HEK293T (cell line): ENCODE results near the gene OGFOD2.

Experiments used
- CTCF ChIA-PET: fragments of 350-600 bp; formaldehyde crosslinking; extraction: SDS; loops from one replicate; lab custom pipeline; 2021; ENCODE audit warnings: antibody characterized with exemption, inconsistent platforms; lab: Yijun Ruan, JAX
- POLR2A ChIA-PET: fragments of 350-600 bp; formaldehyde crosslinking; extraction: SDS; loops from one replicate; lab custom pipeline; 2020; ENCODE audit warnings: antibody characterized with exemption, inconsistent platforms; lab: Yijun Ruan, JAX
- DNase-seq: peaks from one replicate; pipeline ENCODE4 v3.0.0; 2012; ENCODE audit warnings: mixed read lengths; ENCODE audit errors: extremely low spot score
- ARNT ChIP-seq: fragments of 450-650 bp; IDR thresholded peaks from 2 replicates; pipeline ENCODE4 v1.6.1; 2017; ENCODE audit warnings: mild to moderate bottlenecking
- BHLHE40 ChIP-seq: fragments of 450-650 bp; IDR thresholded peaks from 2 replicates; pipeline ENCODE4 v1.6.1; 2016; ENCODE audit warnings: mild to moderate bottlenecking, moderate library complexity, borderline replicate concordance
- CTBP1 ChIP-seq: fragments of 450-650 bp; IDR thresholded peaks from 2 replicates; pipeline ENCODE4 v1.6.1; 2016; ENCODE audit warnings: borderline replicate concordance
- ELF4 ChIP-seq: fragments of 450-650 bp; IDR thresholded peaks from 2 replicates; pipeline ENCODE4 v1.6.1; 2017; ENCODE audit warnings: antibody characterized with exemption
- FOXA1 ChIP-seq: fragments of 450-650 bp; IDR thresholded peaks from 2 replicates; pipeline ENCODE4 v1.6.1; 2016; ENCODE audit warnings: mild to moderate bottlenecking
- FOXK2 ChIP-seq: fragments of 450-650 bp; IDR thresholded peaks from 2 replicates; pipeline ENCODE4 v1.6.1; 2016; ENCODE audit warnings: mild to moderate bottlenecking
- FOXM1 ChIP-seq: fragments of 450-650 bp; IDR thresholded peaks from 2 replicates; pipeline ENCODE4 v1.6.1; 2017; ENCODE audit warnings: mild to moderate bottlenecking, borderline replicate concordance
- HDGF ChIP-seq: fragments of 450-650 bp; IDR thresholded peaks from 2 replicates; pipeline ENCODE4 v1.6.1; 2017; ENCODE audit warnings: antibody characterized with exemption, borderline replicate concordance
- L3MBTL2 ChIP-seq: fragments of 450-650 bp; conservative IDR thresholded peaks from 2 replicates; pipeline ENCODE4 v1.6.1; 2016; ENCODE audit warnings: mild to moderate bottlenecking
- LEF1 ChIP-seq: fragments of 450-650 bp; IDR thresholded peaks from 2 replicates; pipeline ENCODE4 v1.6.1; 2017; ENCODE audit warnings: mild to moderate bottlenecking, borderline replicate concordance
- NFRKB ChIP-seq: fragments of 450-650 bp; IDR thresholded peaks from 2 replicates; pipeline ENCODE4 v1.6.1; 2016; ENCODE audit warnings: mild to moderate bottlenecking, moderate library complexity
- PKNOX1 ChIP-seq: fragments of 450-650 bp; IDR thresholded peaks from 2 replicates; pipeline ENCODE4 v1.6.1; 2016
- SP1 ChIP-seq: fragments of 450-650 bp; IDR thresholded peaks from 2 replicates; pipeline ENCODE4 v1.6.1; 2017
- SUZ12 ChIP-seq: fragments of 450-650 bp; IDR thresholded peaks from 2 replicates; pipeline ENCODE4 v1.6.1; 2016; ENCODE audit warnings: mild to moderate bottlenecking
- TARDBP ChIP-seq: fragments of 450-650 bp; IDR thresholded peaks from 2 replicates; pipeline ENCODE4 v1.6.1; 2016
- ZNF384 ChIP-seq: fragments of 450-650 bp; IDR thresholded peaks from 2 replicates; pipeline ENCODE4 v1.6.1; 2016

Gene OGFOD2

GRCh38 chr12:123022846-123023245 is 47.8 kb downstream of the OGFOD2 start:
- DNase-seq = no peak
- ChIA-PET POLR2A (interaction anchor here (1.1 kb wide), 1 partner anchor 44 kb away, joined by 3 read pairs; no protein-coding TSS in a partner anchor), CTCF (no interaction called here)
- no peak for TF ChIP-seq HDGF
- TF ChIP-seq LEF1 = no peak
- TF ChIP-seq ARNT = no peak
- TF ChIP-seq CTBP1 = no peak
- no peak for TF ChIP-seq NFRKB
- no peak for TF ChIP-seq L3MBTL2
- no peak for TF ChIP-seq FOXM1

GRCh38 chr12:123024819-123025391 is 49.9 kb downstream of the OGFOD2 start:
- no peak for DNase-seq
- CTCF ChIA-PET = no interaction called here
- TF ChIP-seq ARNT = no peak
- no peak for TF ChIP-seq SUZ12
- TF ChIP-seq NFRKB = no peak
- TF ChIP-seq FOXA1 = no peak
- no peak for TF ChIP-seq ZNF384
- no peak for TF ChIP-seq SP1
- no peak for TF ChIP-seq FOXM1
- no peak for TF ChIP-seq L3MBTL2
- no peak for TF ChIP-seq TARDBP
- no peak for TF ChIP-seq ELF4
- no peak for TF ChIP-seq CTBP1
- no peak for TF ChIP-seq FOXK2
- no peak for TF ChIP-seq LEF1
- TF ChIP-seq PKNOX1 = no peak
- TF ChIP-seq HDGF = no peak
- no peak for TF ChIP-seq BHLHE40
- POLR2A ChIA-PET = no interaction called here

- DNase-seq = no peak
- TF ChIP-seq LEF1 (no peak), ARNT (no peak), FOXK2 (no peak), ELF4 (no peak), ZNF384 (no peak), FOXA1 (no peak), SUZ12 (no peak), SP1 (no peak), FOXM1 (no peak), PKNOX1 (no peak), HDGF (no peak), CTBP1 (no peak), TARDBP (no peak), BHLHE40 (no peak)
- ChIA-PET POLR2A (interaction anchor here (0.9 kb wide), 1 partner anchor 9 kb away, joined by 3 read pairs; no protein-coding TSS in a partner anchor), CTCF (no interaction called here)
Observed at GRCh38 chr12:123026094-123026853, 51.2 kb downstream of the OGFOD2 start.

- TF ChIP-seq L3MBTL2 (no peak), SP1 (no peak), SUZ12 (no peak), FOXA1 (no peak), PKNOX1 (no peak), BHLHE40 (no peak), CTBP1 (no peak), FOXM1 (no peak), ZNF384 (no peak), TARDBP (no peak), HDGF (no peak), NFRKB (no peak)
- no peak for DNase-seq
- ChIA-PET CTCF (no interaction called here), POLR2A (no interaction called here)
Observed at GRCh38 chr12:123027726-123028445, 52.8 kb downstream of the OGFOD2 start.

GRCh38 chr12:123028475-123028874 is 53.4 kb downstream of the OGFOD2 start:
- TF ChIP-seq CTBP1 = no peak
- no peak for TF ChIP-seq BHLHE40
- no peak for TF ChIP-seq ELF4
- TF ChIP-seq HDGF = no peak
- TF ChIP-seq FOXK2 = no peak
- no peak for TF ChIP-seq SUZ12
- ChIA-PET POLR2A (no interaction called here), CTCF (no interaction called here)
- DNase-seq = no peak

GRCh38 chr12:123029550-123029949 is 54.5 kb downstream of the OGFOD2 start:
- no peak for TF ChIP-seq FOXA1
- no peak for TF ChIP-seq FOXK2
- no peak for TF ChIP-seq ELF4
- TF ChIP-seq L3MBTL2 = no peak
- TF ChIP-seq BHLHE40 = no peak
- TF ChIP-seq TARDBP = no peak
- no peak for TF ChIP-seq ZNF384
- TF ChIP-seq CTBP1 = no peak
- TF ChIP-seq FOXM1 = no peak
- TF ChIP-seq ARNT = no peak
- TF ChIP-seq SUZ12 = no peak
- TF ChIP-seq PKNOX1 = no peak
- no peak for TF ChIP-seq SP1
- TF ChIP-seq HDGF = no peak
- no peak for TF ChIP-seq NFRKB
- no peak for TF ChIP-seq LEF1
- ChIA-PET POLR2A (no interaction called here), CTCF (no interaction called here)
- DNase-seq = no peak
